ES-I3 (cell line): ENCODE measurements around the gene CCDC197.

ENCODE experiments used
- H3K36me3 ChIP-seq: 2 replicates; pipeline ENCODE4 v1.6.1; 2013; ENCODE audit warnings: mild to moderate bottlenecking, low read length, control low read depth, moderate library complexity; ENCODE audit not compliant: insufficient read depth
- H3K4me1 ChIP-seq: 2 replicates; pipeline ENCODE4 v1.6.1; 2013; ENCODE audit warnings: mild to moderate bottlenecking, control low read depth, low read length; ENCODE audit not compliant: insufficient read depth
- H3K9ac ChIP-seq: 2 replicates; pipeline ENCODE4 v1.6.1; 2013; ENCODE audit warnings: low read depth, mild to moderate bottlenecking, low read length, moderate library complexity
- H3K9me3 ChIP-seq: 2 replicates; pipeline ENCODE4 v1.6.1; 2013; ENCODE audit warnings: mild to moderate bottlenecking, low read length, moderate library complexity; ENCODE audit not compliant: control insufficient read depth, insufficient read depth

The CCDC197 gene

DNA sequence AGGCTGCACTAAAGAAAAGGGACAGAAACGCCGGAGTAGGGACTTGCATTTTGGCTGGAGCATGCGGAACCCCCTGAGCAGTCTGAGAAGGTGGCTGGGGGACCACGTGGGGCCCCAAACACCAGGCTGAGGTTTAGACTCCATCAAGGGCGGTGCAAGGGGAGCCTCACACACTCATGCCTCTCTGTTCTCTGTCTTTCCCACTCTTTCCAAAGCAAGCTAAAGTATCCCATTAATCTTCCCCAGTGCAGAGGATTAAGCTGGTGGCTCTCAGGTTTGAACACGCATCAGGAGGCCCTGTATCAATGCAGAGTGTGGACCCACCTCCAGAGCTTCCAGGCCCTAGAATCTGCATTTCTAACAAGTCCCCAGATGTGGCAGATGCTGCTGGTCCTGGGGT is 13.5 kb downstream of the CCDC197 start:
- Histone ChIP-seq H3K4me1 (0 out of 2 replicates have a peak, but pooled peaks cover 4% of the 10 kb centered on the region), H3K36me3 (no peaks in the 10 kb centered on the region), H3K9ac (no peak overlapping the region), H3K9me3 (no peaks in the 10 kb centered on the region)

DNA sequence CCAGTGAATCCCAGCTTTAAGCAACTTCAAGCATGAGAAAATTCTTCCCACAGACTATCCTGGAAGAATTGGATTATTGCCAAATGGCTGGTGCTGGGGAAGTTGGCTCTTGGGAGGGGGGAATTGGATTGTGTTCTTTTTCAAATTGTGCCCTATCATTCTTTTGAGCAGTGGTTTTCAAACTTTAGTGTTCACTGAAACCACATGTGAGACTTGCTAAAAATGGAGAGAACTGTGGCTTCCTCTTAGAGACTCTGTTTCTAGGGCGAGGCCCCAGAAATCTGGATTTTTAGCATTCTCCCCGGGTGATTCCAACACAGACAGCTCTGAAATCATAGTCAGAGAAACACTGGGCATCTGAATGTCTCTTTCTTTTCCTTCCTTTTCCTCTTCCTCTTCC is 14.7 kb downstream of the CCDC197 start:
- H3K9me3 ChIP-seq, result no peaks in the 10 kb centered on the region
- 0 out of 2 replicates have a peak, but pooled peaks cover 4% of the 10 kb centered on the region for H3K4me1 ChIP-seq
- no peaks in the 10 kb centered on the region for H3K36me3 ChIP-seq
- no peak overlapping the region for H3K9ac ChIP-seq

DNA sequence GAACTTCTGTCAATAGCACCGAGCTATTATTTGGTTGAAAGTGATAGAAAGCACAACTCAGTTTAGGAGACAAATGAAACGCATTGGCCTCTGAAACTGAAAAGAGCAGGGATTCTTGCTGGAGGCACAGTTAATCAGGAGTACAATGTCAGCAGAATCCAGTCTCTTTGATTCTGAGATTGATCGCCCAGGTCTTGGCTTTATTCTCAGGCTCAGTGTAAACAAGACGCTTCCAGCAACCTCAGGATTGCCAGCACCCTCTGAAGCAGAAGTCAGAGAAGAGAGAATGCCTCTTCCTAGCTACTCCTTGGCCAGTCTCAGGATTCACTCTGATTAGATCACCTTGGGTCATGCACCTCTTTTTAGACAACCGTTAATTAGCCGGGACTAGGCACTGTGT is 17.3 kb downstream of the CCDC197 start:
- Histone ChIP-seq H3K4me1 (0 out of 2 replicates have a peak, but pooled peaks cover 4% of the 10 kb centered on the region), H3K9me3 (no peaks in the 10 kb centered on the region), H3K9ac (no peak overlapping the region), H3K36me3 (no peaks in the 10 kb centered on the region)

DNA sequence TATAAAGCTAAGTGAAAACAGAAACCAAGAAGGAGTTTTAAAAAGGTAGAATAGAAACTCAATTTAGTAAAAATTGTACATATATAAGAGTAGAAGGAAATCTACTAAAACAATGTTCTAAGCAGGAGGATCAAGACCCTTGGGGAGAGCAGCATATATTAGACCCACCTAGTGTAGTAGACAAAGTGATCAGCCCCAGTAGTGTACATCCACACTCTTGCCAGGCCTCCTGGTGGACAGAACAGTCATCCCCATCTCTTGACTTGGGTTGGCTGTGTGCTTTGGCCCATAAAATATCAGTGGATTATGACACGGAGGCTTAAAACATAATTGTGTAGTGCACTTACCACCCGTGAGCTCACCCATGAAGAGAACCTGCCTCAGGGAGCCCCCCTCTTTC is 18.1 kb downstream of the CCDC197 start:
- Histone ChIP-seq H3K4me1 (0 out of 2 replicates have a peak, but pooled peaks cover 4% of the 10 kb centered on the region), H3K9ac (no peak overlapping the region), H3K9me3 (no peaks in the 10 kb centered on the region), H3K36me3 (no peaks in the 10 kb centered on the region)

DNA sequence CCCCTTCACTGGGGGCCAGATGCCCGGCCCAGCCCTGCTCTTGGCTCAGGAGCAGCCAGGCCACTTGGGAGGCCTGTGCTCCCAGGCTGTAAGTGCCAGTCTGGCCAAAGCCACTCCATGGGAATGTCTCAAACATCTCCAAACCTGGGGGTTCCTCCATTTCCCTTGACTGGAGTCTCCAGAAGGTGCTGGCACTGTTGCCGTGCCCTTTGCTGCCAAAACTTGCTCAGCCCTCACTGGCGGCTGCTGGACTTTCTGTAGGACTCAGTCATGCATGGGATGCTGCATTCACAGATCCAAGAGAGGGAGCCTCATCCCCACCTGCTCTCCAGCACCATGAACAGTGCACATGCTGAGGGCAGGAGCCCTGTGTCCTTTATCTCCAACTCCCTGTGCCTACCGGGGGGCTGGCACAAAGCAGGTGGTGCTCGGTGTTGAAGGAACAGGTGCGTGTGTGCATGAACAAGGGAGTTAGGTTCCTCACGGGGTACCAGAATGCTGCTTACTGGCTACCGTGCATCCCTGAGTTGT is 19.4 kb downstream of the CCDC197 start:
- Histone ChIP-seq H3K9me3 (no peaks in the 10 kb centered on the region), H3K4me1 (peaks cover 6% of the 10 kb centered on the region; the same call in 1 of the 2 replicates), H3K36me3 (no peaks in the 10 kb centered on the region), H3K9ac (no peak overlapping the region)

DNA sequence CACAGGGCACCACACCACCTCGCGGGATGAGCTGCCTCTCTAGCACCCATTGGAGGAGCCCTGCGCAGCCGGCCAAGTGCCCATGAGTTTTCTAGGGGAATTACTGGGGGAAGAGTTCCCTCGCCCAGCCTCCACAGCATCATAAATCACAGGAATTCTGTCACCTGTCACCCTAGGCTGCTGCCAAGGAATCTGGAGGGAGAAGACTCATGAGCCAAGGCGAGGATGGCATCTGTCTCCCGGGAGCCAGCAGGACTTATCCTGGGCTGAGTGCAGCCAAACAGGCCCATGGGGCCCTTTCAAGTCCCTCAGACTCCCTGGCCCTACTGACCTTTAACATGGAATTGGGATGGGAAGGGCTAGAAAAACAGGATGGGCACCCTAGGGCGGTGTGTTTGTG is 21.2 kb downstream of the CCDC197 start:
- Histone ChIP-seq H3K36me3 (no peaks in the 10 kb centered on the region), H3K4me1 (peaks cover 20% of the 10 kb centered on the region; the same call in 1 of the 2 replicates), H3K9me3 (no peaks in the 10 kb centered on the region), H3K9ac (no peak overlapping the region)

DNA sequence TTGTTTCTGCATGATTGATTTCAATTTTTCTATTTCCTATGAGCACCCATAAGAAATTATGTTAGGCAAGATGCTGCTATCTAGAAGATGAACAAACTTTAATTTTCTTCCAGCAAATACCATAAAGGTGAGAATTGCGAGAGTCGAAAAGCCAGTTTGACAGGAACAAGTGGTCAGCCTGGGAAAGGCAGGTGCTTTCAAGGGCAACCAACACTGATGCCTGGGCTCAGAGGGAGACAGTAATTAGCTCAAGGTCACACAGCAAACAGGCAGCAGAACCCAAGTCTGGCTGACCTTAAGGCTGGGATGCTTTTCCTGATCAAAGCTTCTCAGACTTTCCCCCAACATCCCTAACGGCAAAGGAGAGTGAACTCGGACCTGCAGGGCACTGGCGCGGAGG is 22.2 kb downstream of the CCDC197 start:
- H3K9ac ChIP-seq, result no peak overlapping the region
- H3K9me3 ChIP-seq, result no peaks in the 10 kb centered on the region
- no peaks in the 10 kb centered on the region for H3K36me3 ChIP-seq
- H3K4me1 ChIP-seq, result peaks cover 20% of the 10 kb centered on the region; the same call in 1 of the 2 replicates

DNA sequence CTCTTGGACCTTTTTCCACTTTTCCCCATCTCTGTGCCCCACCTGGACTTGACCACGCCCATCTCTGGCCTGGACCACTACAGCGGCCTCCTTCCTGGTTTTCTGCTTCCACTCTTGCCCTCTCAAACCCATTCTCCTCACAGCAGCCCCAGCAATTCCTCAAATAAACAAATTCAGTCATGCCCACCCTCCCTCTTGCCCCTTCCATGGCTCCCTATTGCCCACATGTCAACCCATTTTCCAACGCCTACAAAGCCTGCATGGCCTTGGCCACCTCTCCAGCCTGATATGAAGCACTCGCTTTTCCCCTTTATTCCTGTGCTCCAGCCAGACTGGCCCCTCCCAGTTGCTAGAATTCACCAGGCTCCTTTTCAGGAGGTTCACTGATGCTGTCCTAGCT is 23.2 kb downstream of the CCDC197 start:
- Histone ChIP-seq H3K9me3 (no peaks in the 10 kb centered on the region), H3K4me1 (peaks cover 20% of the 10 kb centered on the region; the same call in 1 of the 2 replicates), H3K9ac (no peak overlapping the region), H3K36me3 (no peaks in the 10 kb centered on the region)

DNA sequence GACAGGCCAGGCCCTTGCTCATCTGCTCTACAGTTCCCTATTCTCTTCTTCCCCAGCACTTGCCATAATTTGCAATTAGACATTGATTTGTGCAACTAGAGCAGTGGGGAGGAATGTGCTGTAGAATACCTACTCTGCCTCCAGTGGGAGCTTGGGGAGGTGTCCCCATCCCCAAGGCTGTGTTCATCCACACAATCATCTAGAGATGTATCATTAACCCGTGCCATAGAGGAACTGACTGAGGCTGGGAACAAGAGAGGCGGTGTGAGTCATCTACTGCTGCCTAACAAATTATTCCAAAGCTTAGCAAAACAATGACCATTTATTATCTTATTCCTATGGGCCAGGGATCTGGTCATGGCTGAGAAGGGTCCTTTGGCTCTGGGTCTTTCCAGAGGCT is 23.9 kb downstream of the CCDC197 start:
- Histone ChIP-seq H3K36me3 (no peaks in the 10 kb centered on the region), H3K9ac (no peak overlapping the region), H3K9me3 (no peaks in the 10 kb centered on the region), H3K4me1 (peaks cover 20% of the 10 kb centered on the region; the same call in 1 of the 2 replicates)

DNA sequence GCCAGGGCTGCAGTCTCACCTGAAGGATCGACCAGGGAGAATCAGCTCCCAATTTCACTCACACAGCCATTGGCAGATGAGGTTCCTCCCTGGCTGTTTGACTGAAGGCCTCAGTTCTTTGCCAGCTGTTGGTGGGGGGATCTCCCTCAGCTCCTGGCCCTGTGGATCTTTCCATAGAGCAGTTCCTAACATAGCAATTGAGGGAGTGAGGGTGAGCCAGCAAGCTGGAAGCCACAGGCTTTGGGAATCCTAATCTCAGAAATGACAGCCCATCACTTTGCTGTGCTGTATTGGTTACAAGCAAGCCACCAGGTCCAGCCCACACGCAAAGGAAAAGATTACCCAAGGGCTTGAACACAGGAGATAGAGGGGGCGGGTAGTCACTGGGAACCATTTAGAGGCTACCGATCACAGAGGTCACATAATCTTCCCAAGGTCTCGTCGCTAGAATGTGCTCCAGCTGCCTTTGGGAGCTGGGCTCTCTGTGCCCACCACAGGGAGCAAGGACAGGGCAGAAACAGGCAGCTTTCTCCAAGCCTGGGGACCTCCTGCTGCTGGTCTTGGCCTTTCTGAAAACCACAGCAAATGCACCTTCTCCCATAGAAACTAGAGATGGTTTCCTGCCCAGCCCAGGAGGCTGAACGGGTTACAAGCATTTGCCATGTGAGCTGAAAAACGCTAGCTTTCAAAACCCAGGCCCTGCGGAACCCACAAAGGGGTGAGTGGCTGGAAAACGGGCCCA is 24.5 kb downstream of the CCDC197 start:
- peaks cover 20% of the 10 kb centered on the region; the same call in 1 of the 2 replicates for H3K4me1 ChIP-seq
- H3K36me3 ChIP-seq, result no peaks in the 10 kb centered on the region
- H3K9ac ChIP-seq, result no peak overlapping the region
- H3K9me3 ChIP-seq, result no peaks in the 10 kb centered on the region

DNA sequence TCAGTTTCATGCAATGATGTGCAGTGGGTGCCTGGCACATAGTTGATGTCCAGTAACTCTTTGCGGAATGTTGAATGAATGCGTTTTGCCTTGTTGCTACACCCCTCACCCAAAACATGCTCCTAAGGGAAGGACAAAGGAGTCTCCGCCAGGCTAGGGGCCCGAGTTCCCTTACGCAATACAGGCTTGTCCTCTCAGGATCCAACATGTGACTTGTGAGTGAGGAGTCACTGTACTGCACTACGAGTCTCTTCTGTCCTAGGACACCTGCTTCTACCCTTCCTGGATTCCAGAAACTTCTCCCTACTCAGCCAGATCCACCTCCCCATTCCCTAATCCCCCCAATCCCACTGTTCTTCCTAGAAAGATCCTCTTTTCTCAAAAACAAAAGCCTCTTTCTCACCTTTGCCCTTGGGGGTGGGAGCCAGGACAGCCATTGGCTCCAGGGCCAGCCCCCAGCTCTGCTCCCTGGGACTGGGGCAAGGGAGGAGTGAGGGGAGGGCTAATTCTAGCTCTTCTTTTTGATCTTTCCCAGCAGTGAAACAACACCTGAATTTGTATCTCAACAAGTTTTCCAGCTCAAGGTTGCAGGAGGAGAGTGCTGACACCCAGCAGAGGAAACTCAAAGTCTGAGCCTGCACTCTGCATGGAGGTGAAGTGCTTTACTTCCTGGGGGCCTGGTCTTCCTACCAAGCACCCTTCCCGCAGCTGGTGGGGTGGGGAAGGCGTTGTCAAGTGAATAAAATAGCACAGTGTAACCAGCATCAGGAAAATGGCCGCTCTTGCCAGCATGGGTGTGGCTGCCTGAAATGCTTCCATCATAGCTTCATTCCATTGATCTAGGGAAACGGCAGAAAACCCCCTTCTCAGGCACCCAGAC is 25.7 kb downstream of the CCDC197 start:
- Histone ChIP-seq H3K4me1 (peaks cover 20% of the 10 kb centered on the region; the same call in 1 of the 2 replicates), H3K36me3 (no peaks in the 10 kb centered on the region), H3K9ac (no peak overlapping the region), H3K9me3 (no peaks in the 10 kb centered on the region)

DNA sequence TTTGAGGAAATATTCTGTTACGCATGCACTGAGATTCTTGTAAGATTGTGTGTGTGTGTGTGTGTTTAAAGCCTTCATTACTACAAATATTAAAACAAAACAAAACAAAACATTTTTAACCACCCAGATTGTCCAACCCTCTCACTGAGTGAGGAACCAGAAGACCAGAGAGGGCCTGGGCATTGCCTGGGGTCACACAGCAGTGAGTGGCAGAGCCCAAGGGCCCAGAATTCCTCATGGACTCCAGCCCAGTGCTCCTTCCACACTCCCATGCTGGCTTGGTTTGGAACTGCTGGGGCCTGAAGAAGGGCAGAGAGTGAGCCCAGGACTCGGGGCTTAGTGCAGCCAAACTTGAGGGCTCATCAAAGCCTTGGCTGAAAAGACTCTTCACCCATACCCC is 27.4 kb downstream of the CCDC197 start:
- Histone ChIP-seq H3K4me1 (peaks cover 20% of the 10 kb centered on the region; the same call in 1 of the 2 replicates), H3K9me3 (no peaks in the 10 kb centered on the region), H3K9ac (no peak overlapping the region), H3K36me3 (no peaks in the 10 kb centered on the region)

DNA sequence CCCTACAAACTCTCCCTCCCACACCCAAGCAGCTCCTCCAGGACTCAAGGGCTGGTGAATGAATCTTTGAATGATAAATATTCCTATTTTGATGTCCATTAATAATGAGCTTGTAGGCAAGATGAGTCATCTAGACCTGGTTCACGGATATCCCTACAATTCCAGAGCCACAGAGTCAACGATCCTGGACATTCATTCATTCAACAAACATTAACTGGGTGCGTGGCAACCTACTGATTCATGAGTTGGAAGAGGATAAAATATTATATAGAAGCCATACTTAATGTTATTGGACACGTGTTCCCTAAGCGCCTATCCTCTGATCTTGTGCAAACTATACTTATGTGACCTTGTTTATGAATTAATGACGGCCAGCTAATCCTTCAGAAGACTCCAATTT is 28.6 kb downstream of the CCDC197 start:
- H3K4me1 ChIP-seq, result peaks cover 20% of the 10 kb centered on the region; the same call in 1 of the 2 replicates
- no peaks in the 10 kb centered on the region for H3K9me3 ChIP-seq
- H3K36me3 ChIP-seq, result no peaks in the 10 kb centered on the region
- peak overlapping the region; percentile 39; the same call in 1 of the 2 replicates for H3K9ac ChIP-seq

DNA sequence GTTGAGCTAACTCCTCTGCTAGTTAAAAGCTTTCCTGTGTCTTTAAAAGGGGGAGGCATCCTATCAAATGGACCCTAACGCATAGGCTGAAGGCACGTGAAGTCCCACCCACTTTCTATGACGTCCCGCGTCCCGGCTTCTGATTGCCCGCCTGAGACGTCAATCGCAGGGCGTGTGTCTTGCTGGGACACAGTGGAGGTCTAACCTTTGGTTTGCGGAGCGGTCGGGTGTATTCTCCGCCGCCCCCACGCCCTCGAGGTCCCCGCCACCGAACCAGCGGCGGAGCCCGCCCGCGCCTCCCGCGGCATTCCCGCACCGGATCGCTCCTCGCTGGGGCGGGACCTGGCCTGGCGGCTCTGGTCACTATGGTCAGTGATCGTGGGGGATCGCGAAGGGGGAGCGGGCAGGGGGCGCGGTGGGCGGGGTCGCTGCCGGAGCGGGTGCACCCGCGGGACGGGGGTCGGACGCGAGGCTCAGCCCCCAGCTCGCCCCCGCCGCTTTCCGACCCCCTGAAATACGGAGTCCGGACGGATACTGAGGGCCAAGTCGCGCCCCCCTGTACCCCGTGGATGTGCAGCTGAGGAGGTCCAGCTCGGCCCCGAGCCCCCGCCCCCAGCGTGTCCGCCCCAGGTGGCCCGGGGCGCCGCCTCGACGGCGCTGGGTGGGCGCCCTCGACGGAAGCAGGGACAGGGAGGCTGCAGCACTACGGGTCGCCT is 29.2 kb downstream of the CCDC197 start, which contains the start of gene OTUB2:
TSS of gene OTUB2 (plus strand) at position 168 of the 716 bp plus-strand sequence. CDS start at position 366, 198 bp downstream.
- Histone ChIP-seq H3K4me1 (peaks cover 15% of the 10 kb centered on the region; the same call in 1 of the 2 replicates), H3K9me3 (no peaks in the 10 kb centered on the region), H3K9ac (peak within 1 kb of the TSS; percentile 44)

More for the DNA sequence above, 29.2 kb downstream of the CCDC197 start, which contains the start of gene OTUB2:
- no peaks in the 10 kb centered on the region for H3K36me3 ChIP-seq
